NK-92 (cell line): Measurements from ENCODE around the gene MOSPD3.
A peak's percentile ranks its signal among the peaks of the same experiment; 100 is the strongest.

Experiments used
- DNase-seq: peaks from one replicate; lab custom pipeline; 2025; ENCODE audit not compliant: unreplicated experiment; lab: John Stamatoyannopoulos, UW

The MOSPD3 gene

DNA sequence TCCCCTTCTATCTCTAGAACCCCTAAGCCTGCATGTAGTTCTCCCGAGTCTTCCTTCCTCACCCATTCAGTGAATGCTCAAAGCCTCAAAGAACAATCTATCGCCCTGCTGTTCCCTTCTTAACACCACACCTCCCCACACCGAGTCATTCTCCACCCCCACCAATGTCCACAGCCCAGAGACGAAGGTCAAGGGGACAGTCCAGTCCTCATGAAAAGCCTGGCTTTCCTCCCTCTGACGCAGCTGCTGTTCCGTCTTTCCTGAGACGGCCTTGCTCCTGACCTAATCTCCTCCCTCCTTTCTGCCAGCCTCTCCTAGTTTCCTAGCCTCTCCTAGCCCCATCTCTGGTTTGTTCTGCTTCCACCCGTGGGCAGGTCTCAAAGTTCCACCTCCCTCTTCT, 9.2 kb downstream of the MOSPD3 start:
- DNase-seq = no peak

GRCh38 chr7:100623951-100624824, 11.8 kb downstream of the MOSPD3 start:
- DNase-seq = no peak

DNA sequence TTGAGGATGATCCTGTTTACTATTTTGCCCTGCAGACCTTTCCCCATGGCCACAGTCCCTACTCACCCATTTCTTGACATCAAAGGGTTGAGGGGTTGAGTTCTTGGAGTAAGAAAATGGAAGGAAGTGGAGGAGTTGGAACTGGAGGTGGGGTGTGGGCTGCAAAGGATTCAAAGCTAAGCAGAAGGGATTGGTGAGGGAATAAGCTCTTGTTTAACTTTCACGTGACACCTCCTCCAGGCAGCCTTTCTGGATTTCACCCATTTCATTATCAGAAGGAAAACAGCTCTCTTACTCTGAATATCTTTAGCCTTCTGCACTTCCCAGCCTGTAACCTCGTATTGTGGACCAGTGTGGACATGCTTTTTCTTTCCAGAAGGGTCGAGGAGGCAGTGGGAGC, 13.7 kb downstream of the MOSPD3 start:
- DNase-seq = no peak

- peak; percentile 42 for DNase-seq
These were observed 14.3 kb downstream of the MOSPD3 start for GRCh38 chr7:100626530-100627237.

DNA sequence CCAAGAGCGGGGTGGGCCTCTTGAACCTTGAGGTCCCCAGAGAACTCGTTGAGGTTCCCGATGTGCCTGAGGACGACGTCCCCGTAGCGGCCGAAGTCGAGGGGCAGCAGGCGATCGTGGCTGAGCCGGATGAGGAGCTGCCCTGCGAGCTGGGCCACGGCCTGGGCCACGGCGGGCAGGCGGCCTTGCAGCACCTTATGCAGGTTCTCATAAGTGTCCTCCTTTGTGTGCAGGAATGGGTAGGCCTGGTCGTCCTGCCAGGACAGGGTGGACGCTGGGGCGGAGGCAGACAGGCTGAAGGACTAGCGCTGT, 14.9 kb downstream of the MOSPD3 start:
- no peak for DNase-seq

DNA sequence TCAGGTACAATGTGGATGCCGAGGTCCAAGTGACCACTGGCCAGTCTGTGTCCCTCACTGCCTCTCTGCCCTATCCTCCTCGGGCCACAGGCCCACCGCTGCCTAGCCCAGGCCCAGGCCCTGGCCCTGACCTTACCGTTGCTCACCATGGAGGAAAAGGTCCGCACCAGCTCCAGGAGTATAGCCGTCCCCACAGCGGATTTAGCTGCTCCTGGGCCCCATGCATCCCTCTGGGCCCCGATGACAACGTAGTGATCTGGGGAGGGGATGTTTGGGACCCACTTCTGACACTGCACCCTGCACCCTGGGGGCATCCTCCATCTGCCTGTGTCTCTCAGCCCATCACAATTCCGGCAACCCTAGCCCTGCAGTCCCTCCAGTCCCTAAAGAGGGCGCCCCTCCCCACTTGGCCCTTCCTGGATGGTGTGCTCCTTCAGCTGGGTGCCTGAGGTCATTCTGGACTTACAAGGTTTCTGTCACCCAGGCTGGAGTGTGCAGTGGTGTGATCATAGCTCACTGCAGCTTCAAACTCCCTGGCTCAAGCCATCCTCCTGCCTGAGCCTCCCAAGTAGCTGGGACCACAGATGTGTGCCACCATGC, 16.9 kb downstream of the MOSPD3 start:
- DNase-seq = no peak

DNA sequence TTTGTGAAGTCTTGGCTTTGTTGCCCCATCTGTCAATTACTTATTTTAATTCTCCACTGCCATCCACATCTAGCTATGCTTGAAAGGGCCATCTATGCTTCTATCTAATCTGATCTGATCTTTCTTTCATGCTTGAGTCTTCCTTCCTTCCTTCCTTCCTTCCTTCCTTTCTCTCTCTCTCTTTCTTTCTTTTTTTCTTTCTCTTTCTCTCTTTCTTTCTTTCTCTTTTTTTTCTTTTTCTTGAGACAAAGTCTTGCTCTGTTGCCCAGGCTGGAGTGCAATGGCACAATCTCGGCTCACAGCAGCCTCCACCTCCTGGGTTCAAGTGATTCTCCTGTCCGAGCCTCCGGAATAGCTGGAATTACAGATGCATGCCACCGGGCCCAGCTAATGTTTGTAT, 17.7 kb downstream of the MOSPD3 start:
- DNase-seq = no peak

DNA sequence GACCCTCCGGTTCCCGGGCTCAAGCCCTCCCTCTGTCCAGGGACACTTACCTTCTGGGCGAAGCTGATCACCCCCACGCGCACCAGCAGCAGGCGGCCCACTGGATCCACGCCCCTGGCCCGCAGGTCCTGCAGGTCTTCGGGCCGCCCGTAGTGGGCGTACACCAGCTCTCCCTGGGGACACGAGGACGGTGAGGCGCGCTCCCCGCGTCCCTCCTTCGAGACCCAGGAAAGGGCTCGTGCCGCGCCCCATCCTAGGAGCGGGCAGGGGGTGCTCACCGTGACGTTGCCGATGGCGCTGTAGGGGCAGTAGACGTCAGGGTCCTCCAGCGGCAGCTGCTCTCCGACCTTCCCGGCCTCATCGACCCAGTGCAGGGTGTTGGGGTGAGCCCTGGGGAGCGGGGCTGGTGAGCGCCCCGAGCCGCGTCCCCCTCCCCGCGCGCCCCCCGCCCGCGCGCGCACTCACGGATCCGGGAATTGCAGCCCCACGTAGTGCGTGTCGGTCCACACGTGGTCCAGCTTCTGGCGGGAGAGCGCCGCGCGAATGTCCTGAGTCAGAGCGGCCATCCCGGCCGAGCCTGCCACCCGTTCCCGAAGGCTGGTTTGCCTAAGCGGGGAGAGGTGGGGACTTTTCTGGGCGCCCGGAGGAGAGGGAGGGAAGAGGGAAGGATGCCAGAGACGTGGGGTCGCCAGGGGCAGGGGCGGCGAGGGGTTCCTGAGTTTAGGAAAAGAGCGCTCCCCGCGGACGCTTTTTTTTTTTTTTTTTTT, 20.8 kb downstream of the MOSPD3 start:
- DNase-seq = no peak

DNA sequence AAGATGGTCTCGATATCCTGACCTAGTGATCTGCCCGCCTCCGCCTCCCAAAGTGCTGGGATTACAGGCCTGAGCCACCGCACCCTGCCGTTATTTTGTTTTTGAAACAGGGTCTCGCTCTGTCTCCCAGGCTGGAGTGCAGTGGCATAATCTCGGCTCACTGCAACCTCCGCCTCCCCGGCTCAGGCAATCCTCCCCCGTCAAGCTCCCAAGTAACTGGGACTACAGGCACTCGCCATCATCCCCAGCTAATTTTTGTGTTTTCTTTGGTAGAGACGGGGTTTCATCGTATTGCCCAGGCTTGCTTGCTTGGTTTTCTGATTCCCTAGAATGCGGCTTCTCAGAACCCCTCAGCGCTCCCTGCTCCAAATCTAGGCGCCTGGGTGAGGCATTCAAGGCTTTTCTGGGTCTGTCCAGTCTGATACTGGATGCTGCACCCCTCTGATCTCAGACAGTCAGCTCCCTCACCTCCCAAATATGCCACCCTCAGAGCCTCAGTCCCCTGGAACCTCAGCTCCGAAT, 27.7 kb downstream of the MOSPD3 start:
- no peak for DNase-seq

DNA sequence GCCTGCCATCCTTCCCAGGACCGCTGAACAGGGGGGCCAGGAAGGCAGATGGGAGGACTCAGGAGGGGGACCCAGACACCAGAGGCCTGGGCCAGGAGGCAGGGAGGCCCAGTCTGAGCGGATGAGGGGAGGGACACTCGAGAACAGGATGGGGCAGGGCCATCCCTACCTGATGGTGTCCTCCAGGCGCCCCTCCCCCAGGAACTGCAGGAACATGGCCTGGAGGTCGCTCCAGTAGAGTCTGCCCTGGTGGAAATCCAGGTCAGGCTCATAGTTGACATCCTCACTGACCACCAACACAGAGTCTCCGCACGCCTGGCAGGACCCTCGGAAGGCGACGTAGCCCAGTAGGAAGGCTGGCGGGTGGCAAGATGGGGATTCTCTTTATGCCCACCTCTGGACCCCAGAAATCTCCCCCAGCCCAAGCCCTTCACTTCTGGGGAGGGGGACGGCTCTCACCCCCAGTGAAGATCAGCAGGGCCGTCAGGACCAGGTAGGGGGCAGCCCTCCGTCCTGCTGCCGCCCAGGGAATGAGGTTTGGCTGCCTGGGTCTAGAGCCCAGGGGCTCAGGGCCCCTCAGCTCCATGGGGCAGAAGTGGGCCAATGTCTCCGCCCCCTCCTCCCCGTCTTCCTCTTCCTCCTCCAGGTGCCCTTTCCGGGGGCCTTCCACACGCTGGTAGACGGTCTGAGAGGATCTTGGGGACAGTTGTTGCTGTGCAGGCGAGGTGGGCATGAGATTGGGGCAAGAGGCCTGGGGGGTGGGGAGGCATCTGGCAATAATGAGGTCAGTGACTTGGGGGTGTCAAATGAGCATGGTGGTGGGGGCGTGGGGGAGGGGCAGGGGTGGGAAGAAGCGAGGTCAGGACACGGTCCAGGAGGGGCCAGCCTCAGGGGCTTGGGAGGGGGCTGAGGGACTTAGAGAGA, 28.4 kb downstream of the MOSPD3 start:
- DNase-seq = no peak

- no peak for DNase-seq
These were observed 29.1 kb downstream of the MOSPD3 start, which contains the start of gene TFR2 for GRCh38 chr7:100641463-100641859. Gene TFR2 (minus strand): TSS chr7:100641552. CDS start chr7:100641509, 43 bp downstream.

DNA sequence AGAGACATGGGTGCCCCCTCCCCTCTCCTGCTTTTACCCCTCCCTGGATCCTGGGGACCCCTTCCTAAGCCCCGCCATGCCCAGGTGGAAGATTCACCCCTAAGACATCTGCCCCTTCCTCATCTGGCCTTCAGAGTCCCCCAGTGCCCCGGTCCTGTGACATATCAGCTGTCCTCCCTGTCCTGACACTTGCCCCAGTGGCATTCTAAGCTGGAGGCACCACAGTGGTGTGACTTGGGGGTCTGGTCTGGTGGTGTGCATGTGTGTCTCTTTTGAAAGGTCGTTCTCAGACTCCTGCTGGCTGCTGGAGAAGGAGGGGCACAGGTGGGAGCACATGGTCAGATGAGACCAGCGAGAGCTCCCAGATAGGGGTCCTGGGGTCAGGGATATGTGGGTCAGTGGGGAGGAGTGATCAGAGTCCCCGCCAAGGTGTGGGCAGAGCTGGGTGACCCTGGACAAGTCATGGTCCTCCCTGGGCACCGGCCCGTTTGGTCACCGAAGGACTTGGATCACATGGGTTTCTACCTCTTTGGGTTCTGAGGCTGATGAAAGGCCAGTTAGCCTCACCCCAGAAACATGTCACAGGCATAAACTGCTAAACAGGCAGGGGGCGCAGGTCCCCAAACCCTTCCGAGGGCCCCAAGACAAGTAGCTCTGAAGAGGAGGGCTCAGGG, 29.7 kb downstream of the MOSPD3 start:
- no peak for DNase-seq

DNA sequence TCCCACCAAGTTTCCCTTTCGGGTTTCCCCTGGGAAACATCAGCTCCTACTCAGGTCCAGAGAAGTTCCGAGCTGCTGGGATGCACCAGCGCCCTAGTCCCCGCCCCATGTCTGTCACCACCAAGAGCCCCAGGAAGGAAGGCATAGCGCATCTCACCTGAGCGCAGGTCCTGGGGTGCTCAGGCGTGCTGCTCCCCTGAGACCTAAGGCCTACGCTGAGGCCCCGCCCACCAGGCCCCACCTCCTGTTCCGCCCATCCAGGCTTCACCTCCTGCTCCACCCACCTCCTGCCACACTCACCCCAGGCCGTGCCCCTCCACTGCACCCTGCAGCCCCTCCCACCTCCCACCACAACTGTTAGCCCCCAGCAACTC, 30.2 kb downstream of the MOSPD3 start:
- no peak for DNase-seq

- no peak for DNase-seq
These were observed 37.7 kb downstream of the MOSPD3 start for GRCh38 chr7:100649826-100650565.

DNA sequence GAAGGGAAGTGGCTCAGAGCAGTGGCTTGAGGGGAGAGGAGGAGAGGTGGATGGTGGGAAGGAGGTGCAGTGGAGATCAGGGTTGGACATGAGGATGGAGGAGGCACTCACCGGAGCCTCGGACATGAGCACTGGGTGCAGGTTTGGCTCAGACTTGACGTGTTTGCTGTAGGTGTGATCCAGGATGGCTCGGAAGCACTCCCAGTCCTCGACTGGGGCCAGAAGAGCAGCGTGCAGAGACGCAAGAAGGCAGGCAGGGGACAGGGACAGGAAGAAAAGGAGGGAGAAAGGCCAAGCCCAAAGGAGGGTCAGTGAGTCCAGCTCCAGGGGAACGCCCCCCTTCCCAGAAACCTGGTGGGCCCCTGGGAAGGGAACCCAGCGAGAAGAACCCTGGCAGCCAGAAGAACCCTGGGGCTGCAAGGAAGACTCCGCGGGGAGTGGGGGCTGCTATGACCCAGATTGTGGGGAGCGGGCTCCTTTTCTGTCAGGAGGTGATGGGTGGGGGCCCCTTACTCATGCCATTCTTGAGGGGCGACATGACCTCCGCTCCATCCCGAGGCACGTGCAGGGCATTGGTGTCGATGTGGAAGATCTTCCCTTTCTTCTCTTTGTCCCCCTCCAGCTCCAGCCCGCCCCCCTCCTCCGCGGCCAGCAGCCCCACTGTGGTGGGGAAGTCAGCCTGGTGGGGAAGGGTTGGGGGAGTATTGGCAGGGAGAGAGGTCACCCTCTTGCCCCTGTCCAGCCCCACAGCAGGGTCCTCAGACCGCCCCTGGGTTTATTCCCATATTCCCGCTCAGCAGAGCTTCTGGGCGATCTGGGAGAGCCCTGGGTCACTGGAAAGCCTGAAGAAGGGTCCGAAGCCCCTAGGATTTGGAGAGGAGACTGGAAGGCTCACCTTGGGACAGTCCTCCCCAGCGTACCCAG, 42.8 kb downstream of the MOSPD3 start:
- DNase-seq = no peak

- no peak for DNase-seq
These were observed 43.8 kb downstream of the MOSPD3 start, which contains the start of gene ACTL6B for GRCh38 chr7:100655908-100656674. Gene ACTL6B (minus strand): TSS chr7:100656448. CDS start chr7:100656354, 94 bp downstream.
